GM12878 (cell line): ENCODE results near the gene ASCL4. TPM values are rescaled to one million over a fixed set of nuclear protein-coding genes. Genes with fewer than 3 reads are reported as not detected.

ENCODE experiments used
- ATAC-seq: fragments of 200-7000 bp; cut with Tn5 transposase; 3 replicates; pipeline ENCODE4 v1.9.1; 2020; ENCODE audit warnings: mild to moderate bottlenecking, moderate library complexity
- BruUV-seq: library from RNA; stranded (reverse); fragments of 400-500 nt; replicated peaks from 2 replicates; lab custom pipeline; 2021; lab: Mats Ljungman, UMichigan
- CTCF ChIA-PET: fragments of 300-600 bp; sonication (Branson Sonifier 250); formaldehyde crosslinking; extraction: SDS; loops from one replicate; lab custom pipeline; 2021; ENCODE audit warnings: inconsistent platforms; lab: Yijun Ruan, JAX
- POLR2A ChIA-PET: fragments of 350-600 bp; formaldehyde crosslinking; extraction: SDS; loops from one replicate; lab custom pipeline; 2021; ENCODE audit warnings: inconsistent platforms; lab: Charles Lee
- RAD21 ChIA-PET: fragments of 300-600 bp; sonication (Branson Sonifier 250); formaldehyde crosslinking; loops from one replicate; lab custom pipeline; 2023; ENCODE audit warnings: antibody characterized with exemption; ENCODE audit not compliant: unreplicated experiment; lab: Charles Lee
- SMC1A ChIA-PET: fragments of 300-600 bp; sonication (Branson Sonifier 250); formaldehyde crosslinking; loops from one replicate; lab custom pipeline; 2023; ENCODE audit not compliant: unreplicated experiment, uncharacterized antibody; lab: Charles Lee
- DNase-seq: peaks from one replicate; pipeline ENCODE4 v3.0.0-alpha.2; 2011; ENCODE audit warnings: low read depth, low spot score
- FAIRE-seq: peaks from 3 replicates; lab custom pipeline; 2011; peaks lifted over from hg19 to GRCh38; lab: Jason Lieb, UNC
- H2AFZ ChIP-seq: 2 replicates; pipeline ENCODE4 v1.6.0; 2011; ENCODE audit warnings: low read depth, low read length, control low read depth; ENCODE audit not compliant: control insufficient read depth
- H3K27ac ChIP-seq: 2 replicates; pipeline ENCODE4 v1.5.1; 2011; ENCODE audit warnings: control low read depth; ENCODE audit not compliant: control insufficient read depth, insufficient read depth
- H3K27me3 ChIP-seq, 2 experiments: replicated peaks in 1 of 2; 2 replicates each; pipeline versions ENCODE4 v1.6.0 to v1.6.1; 2011; ENCODE audit warnings: low read length in 1 of 2; ENCODE audit not compliant: control insufficient read depth in 2 of 2, insufficient read depth in 2 of 2
- H3K36me3 ChIP-seq, 2 experiments: 2 replicates each; pipeline ENCODE4 v1.5.1; 2011; ENCODE audit warnings: low read length in 1 of 2; ENCODE audit not compliant: control insufficient read depth in 2 of 2, insufficient read depth in 2 of 2
- H3K4me1 ChIP-seq: 2 replicates; pipeline ENCODE4 v1.6.1; 2011; ENCODE audit warnings: mild to moderate bottlenecking, low read length, moderate library complexity, mixed read lengths; ENCODE audit not compliant: control insufficient read depth, insufficient read depth
- H3K4me2 ChIP-seq: 2 replicates; pipeline ENCODE4 v1.6.0; 2011; ENCODE audit warnings: control low read depth; ENCODE audit not compliant: control insufficient read depth, insufficient read depth
- H3K4me3 ChIP-seq: fragments of 200-600 bp; sonication (generic); 2 replicates; pipeline ENCODE4 v1.5.1; 2016
- H3K79me2 ChIP-seq: 2 replicates; pipeline ENCODE4 v1.6.0; 2011; ENCODE audit warnings: low read length; ENCODE audit not compliant: control insufficient read depth, insufficient read depth
- H3K9ac ChIP-seq: 2 replicates; pipeline ENCODE4 v1.8.0; 2011; ENCODE audit warnings: low read length, control low read depth, mixed read lengths; ENCODE audit not compliant: control insufficient read depth, insufficient read depth
- H3K9me3 ChIP-seq: replicated peaks from 3 replicates; pipeline ENCODE4 v1.5.1; 2011; ENCODE audit warnings: mild to moderate bottlenecking, low read length; ENCODE audit not compliant: control insufficient read depth, insufficient read depth
- H4K20me1 ChIP-seq: 2 replicates; pipeline ENCODE4 v1.6.0; 2011; ENCODE audit not compliant: control insufficient read depth, insufficient read depth
- ASH2L ChIP-seq: fragments of 300-600, 200-600 bp; sonication (generic); IDR thresholded peaks from 2 replicates; pipeline ENCODE4 v1.6.1; 2017; ENCODE audit warnings: low read depth, mild to moderate bottlenecking, borderline replicate concordance
- MTA2 ChIP-seq: fragments of 450-650 bp; IDR thresholded peaks from 2 replicates; pipeline ENCODE4 v1.6.1; 2016; ENCODE audit warnings: low read depth, mild to moderate bottlenecking, moderate library complexity
- MYB ChIP-seq: fragments of 150-350 bp; IDR thresholded peaks from 2 replicates; pipeline ENCODE4 v1.6.1; 2014; ENCODE audit warnings: mild to moderate bottlenecking, low read depth, low read length, borderline replicate concordance
- NRF1 ChIP-seq: conservative IDR thresholded peaks from 2 replicates; pipeline ENCODE4 v1.6.1; 2011; ENCODE audit warnings: mild to moderate bottlenecking, low read depth, low read length, improper control_type of control experiment
- SMC3 ChIP-seq: IDR thresholded peaks from 2 replicates; pipeline ENCODE4 v1.6.1; 2011; ENCODE audit warnings: low read length, improper control_type of control experiment, borderline replicate concordance
- YY1 ChIP-seq: IDR thresholded peaks from 2 replicates; pipeline ENCODE4 v1.6.1; 2011; ENCODE audit warnings: low read depth, mild to moderate bottlenecking, low read length
- ZNF207 ChIP-seq: fragments of 450-650 bp; IDR thresholded peaks from 2 replicates; pipeline ENCODE4 v1.6.1; 2014; ENCODE audit warnings: antibody characterized with exemption, mild to moderate bottlenecking, borderline replicate concordance
- WGBS: methylation state at CpG from one replicate; pipeline ENCODE4 v1.1.6; 2016; ENCODE audit warnings: low lambda C conversion rate; ENCODE audit not compliant: insufficient replicate concordance, insufficient coverage; ENCODE audit errors: missing lambda C conversion rate; 5-methylcytosine and 5-hydroxymethylcytosine counted together
- in situ Hi-C: fragments of 300-500 bp; cut with MboI; formaldehyde crosslinking; loops from 9 replicates; pipeline ENCODE4 v1.14.3; 2018; ENCODE audit warnings: mixed read lengths
- intact Hi-C: fragments of 100-400 bp; cut with micrococcal nuclease; formaldehyde crosslinking; loops from one replicate; pipeline ENCODE4 v1.14.2; 2022; ENCODE audit not compliant: unreplicated experiment
- polyA plus RNA-seq, 11 experiments: library from polyadenylated mRNA; depleted of rRNA in 4 of 11; unstranded in 6 of 11; stranded (reverse) in 5 of 11; fragments of >200 nt; fragmentation: Nextera tagmentation in 4 of 11; fragmentation: Illumina TruSeq in 1 of 11; extraction: Ambion mirVana in 4 of 11; extraction: Trizol in 1 of 11; gene quantifications; 1 replicate in 1 of 11; 2 replicates in 10 of 11; pipeline versions ENCODE4 v1.2.1 to v1.2.3, GENCODE V29; 2011 to 2016; ENCODE audit warnings: inconsistent platforms in 2 of 11, missing spikeins in 2 of 11, low read depth in 1 of 11
- total RNA-seq, 4 experiments: library from RNA; depleted of rRNA in 3 of 4; stranded (reverse); fragments of >200 nt in 3 of 4; fragmentation: Illumina TruSeq in 1 of 4; extraction: Trizol in 1 of 4; gene quantifications; 2 replicates each; pipeline versions ENCODE4 v1.2.1 to v1.2.3, GENCODE V29; 2013 to 2021
- TF ChIP-seq, protein P1 (sequence below): IDR thresholded peaks from 2 replicates; pipeline ENCODE4 v1.6.1; 2012; ENCODE audit warnings: low read length, inconsistent platforms
- TF ChIP-seq, protein P2 (sequence below): fragments of 450-650 bp; IDR thresholded peaks from 2 replicates; pipeline ENCODE4 v1.6.1; 2016; ENCODE audit warnings: mild to moderate bottlenecking
- TF ChIP-seq, protein P3 (sequence below): IDR thresholded peaks from 2 replicates; pipeline ENCODE4 v1.6.1; 2012; ENCODE audit warnings: low read depth, low read length, improper control_type of control experiment
- TF ChIP-seq, protein P4 (sequence below): fragments of 450-650 bp; IDR thresholded peaks from 2 replicates; pipeline ENCODE4 v1.6.1; 2017; ENCODE audit warnings: borderline replicate concordance
- TF ChIP-seq, protein P5 (sequence below): fragments of 450-650 bp; IDR thresholded peaks from 2 replicates; pipeline ENCODE4 v1.6.1; 2017; ENCODE audit warnings: mild to moderate bottlenecking
- TF ChIP-seq, protein P6 (sequence below): fragments of 450-650 bp; IDR thresholded peaks from 2 replicates; pipeline ENCODE4 v1.6.1; 2016; ENCODE audit warnings: mild to moderate bottlenecking, moderate library complexity, borderline replicate concordance

Gene ASCL4
- total and polyA plus RNA-seq, 10 of the 15 experiments (the other 5 are each of a cell fraction or from before 2014, with no cell fraction given) = not detected

DNA sequence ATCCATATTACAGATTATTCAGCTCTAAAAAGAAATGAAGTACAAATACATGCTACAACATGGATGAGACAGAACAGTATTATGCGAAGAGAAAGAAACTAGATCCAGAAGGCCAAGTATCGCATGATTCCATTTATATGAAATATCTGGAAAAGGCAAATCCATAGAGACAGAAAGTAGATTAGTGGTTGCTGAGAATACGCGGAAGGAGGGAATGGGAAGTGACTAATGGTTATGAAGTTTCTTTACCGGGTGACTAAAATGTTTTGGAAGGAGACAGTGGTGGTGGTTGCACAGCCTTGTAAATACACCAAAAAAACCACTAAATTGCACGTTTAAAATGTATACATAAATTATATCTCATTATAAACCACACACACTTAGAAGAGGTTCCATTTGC lies 26.0 kb upstream of the ASCL4 start:
- no peaks in the 10 kb centered on the region for H3K27me3 ChIP-seq
- intact Hi-C loops (no loop called here), in situ Hi-C loops (no loop called here)
- ATAC-seq = no peak
- DNase-seq = no peak
- ChIA-PET CTCF (interaction anchor here (1.7 kb wide), 1 partner anchor 9 kb away, joined by 6 read pairs; no protein-coding TSS in a partner anchor), SMC1A (interaction anchor here (3.3 kb wide), 1 partner anchor 11 kb away, joined by 12 read pairs; no protein-coding TSS in a partner anchor), RAD21 (no interaction called here), POLR2A (interaction anchor here (1.7 kb wide), 1 partner anchor 10 kb away, joined by 6 read pairs; no protein-coding TSS in a partner anchor)
- H3K4me2 ChIP-seq = no peak overlapping the region
- H3K9me3 ChIP-seq = no peaks in the 10 kb centered on the region
- peaks cover 7 to 16% of the 10 kb centered on the region in 2 experiments for H3K36me3 ChIP-seq
- FAIRE-seq = no peak
- no TSS peak for BruUV-seq
- no peak overlapping the region for H3K27ac ChIP-seq
- H3K4me1 ChIP-seq = no peaks in the 10 kb centered on the region
- no peaks in the 10 kb centered on the region; the same call in 1 of the 2 replicates for H3K79me2 ChIP-seq
- H3K9ac ChIP-seq = no peak overlapping the region
- H4K20me1 ChIP-seq = no peaks in the 10 kb centered on the region
- no peak overlapping the region for H3K4me3 ChIP-seq
- 85% methylated on average over 6 of the region's 6 CpGs for WGBS
- no peak overlapping the region for H2AFZ ChIP-seq
- no peak for TF ChIP-seq SMC3
- TF ChIP-seq, protein P1, sequence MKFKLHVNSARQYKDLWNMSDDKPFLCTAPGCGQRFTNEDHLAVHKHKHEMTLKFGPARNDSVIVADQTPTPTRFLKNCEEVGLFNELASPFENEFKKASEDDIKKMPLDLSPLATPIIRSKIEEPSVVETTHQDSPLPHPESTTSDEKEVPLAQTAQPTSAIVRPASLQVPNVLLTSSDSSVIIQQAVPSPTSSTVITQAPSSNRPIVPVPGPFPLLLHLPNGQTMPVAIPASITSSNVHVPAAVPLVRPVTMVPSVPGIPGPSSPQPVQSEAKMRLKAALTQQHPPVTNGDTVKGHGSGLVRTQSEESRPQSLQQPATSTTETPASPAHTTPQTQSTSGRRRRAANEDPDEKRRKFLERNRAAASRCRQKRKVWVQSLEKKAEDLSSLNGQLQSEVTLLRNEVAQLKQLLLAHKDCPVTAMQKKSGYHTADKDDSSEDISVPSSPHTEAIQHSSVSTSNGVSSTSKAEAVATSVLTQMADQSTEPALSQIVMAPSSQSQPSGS = no peak
- no peak for TF ChIP-seq ASH2L
- TF ChIP-seq, protein P2, sequence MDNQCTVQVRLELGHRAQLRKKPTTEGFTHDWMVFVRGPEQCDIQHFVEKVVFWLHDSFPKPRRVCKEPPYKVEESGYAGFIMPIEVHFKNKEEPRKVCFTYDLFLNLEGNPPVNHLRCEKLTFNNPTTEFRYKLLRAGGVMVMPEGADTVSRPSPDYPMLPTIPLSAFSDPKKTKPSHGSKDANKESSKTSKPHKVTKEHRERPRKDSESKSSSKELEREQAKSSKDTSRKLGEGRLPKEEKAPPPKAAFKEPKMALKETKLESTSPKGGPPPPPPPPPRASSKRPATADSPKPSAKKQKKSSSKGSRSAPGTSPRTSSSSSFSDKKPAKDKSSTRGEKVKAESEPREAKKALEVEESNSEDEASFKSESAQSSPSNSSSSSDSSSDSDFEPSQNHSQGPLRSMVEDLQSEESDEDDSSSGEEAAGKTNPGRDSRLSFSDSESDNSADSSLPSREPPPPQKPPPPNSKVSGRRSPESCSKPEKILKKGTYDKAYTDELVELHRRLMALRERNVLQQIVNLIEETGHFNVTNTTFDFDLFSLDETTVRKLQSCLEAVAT = no peak
- TF ChIP-seq MTA2 = no peak
- TF ChIP-seq YY1 = no peak
- TF ChIP-seq, protein P3, sequence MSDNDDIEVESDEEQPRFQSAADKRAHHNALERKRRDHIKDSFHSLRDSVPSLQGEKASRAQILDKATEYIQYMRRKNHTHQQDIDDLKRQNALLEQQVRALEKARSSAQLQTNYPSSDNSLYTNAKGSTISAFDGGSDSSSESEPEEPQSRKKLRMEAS = no peak
- TF ChIP-seq, protein P4, sequence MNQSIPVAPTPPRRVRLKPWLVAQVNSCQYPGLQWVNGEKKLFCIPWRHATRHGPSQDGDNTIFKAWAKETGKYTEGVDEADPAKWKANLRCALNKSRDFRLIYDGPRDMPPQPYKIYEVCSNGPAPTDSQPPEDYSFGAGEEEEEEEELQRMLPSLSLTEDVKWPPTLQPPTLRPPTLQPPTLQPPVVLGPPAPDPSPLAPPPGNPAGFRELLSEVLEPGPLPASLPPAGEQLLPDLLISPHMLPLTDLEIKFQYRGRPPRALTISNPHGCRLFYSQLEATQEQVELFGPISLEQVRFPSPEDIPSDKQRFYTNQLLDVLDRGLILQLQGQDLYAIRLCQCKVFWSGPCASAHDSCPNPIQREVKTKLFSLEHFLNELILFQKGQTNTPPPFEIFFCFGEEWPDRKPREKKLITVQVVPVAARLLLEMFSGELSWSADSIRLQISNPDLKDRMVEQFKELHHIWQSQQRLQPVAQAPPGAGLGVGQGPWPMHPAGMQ = no peak
- TF ChIP-seq, protein P5, sequence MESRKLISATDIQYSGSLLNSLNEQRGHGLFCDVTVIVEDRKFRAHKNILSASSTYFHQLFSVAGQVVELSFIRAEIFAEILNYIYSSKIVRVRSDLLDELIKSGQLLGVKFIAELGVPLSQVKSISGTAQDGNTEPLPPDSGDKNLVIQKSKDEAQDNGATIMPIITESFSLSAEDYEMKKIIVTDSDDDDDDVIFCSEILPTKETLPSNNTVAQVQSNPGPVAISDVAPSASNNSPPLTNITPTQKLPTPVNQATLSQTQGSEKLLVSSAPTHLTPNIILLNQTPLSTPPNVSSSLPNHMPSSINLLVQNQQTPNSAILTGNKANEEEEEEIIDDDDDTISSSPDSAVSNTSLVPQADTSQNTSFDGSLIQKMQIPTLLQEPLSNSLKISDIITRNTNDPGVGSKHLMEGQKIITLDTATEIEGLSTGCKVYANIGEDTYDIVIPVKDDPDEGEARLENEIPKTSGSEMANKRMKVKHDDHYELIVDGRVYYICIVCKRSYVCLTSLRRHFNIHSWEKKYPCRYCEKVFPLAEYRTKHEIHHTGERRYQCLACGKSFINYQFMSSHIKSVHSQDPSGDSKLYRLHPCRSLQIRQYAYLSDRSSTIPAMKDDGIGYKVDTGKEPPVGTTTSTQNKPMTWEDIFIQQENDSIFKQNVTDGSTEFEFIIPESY = no peak
- TF ChIP-seq NRF1 = no peak
- no peak for TF ChIP-seq MYB
- no peak for TF ChIP-seq ZNF207
- TF ChIP-seq, protein P6, sequence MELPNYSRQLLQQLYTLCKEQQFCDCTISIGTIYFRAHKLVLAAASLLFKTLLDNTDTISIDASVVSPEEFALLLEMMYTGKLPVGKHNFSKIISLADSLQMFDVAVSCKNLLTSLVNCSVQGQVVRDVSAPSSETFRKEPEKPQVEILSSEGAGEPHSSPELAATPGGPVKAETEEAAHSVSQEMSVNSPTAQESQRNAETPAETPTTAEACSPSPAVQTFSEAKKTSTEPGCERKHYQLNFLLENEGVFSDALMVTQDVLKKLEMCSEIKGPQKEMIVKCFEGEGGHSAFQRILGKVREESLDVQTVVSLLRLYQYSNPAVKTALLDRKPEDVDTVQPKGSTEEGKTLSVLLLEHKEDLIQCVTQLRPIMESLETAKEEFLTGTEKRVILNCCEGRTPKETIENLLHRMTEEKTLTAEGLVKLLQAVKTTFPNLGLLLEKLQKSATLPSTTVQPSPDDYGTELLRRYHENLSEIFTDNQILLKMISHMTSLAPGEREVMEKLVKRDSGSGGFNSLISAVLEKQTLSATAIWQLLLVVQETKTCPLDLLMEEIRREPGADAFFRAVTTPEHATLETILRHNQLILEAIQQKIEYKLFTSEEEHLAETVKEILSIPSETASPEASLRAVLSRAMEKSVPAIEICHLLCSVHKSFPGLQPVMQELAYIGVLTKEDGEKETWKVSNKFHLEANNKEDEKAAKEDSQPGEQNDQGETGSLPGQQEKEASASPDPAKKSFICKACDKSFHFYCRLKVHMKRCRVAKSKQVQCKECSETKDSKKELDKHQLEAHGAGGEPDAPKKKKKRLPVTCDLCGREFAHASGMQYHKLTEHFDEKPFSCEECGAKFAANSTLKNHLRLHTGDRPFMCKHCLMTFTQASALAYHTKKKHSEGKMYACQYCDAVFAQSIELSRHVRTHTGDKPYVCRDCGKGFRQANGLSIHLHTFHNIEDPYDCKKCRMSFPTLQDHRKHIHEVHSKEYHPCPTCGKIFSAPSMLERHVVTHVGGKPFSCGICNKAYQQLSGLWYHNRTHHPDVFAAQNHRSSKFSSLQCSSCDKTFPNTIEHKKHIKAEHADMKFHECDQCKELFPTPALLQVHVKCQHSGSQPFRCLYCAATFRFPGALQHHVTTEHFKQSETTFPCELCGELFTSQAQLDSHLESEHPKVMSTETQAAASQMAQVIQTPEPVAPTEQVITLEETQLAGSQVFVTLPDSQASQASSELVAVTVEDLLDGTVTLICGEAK = no peak
